DOHH2 (cell line): ENCODE data around the gene MTM1.
A peak's percentile ranks its signal among the peaks of the same experiment; 100 is the strongest.

Experiments used
- H3F3A ChIP-seq: fragments of 200-600 bp; sonication (generic), shearing (Covaris generic); 2 replicates; pipeline ENCODE4 v1.6.0; 2016; ENCODE audit warnings: antibody characterized with exemption, mild to moderate bottlenecking; ENCODE audit not compliant: control insufficient read depth, insufficient read depth
- H3K27ac ChIP-seq: fragments of 200-600 bp; sonication (generic); 2 replicates; pipeline ENCODE4 v1.5.1; 2014; ENCODE audit warnings: low read depth, mild to moderate bottlenecking, low read length, moderate library complexity
- H3K27me3 ChIP-seq: fragments of 200-600 bp; sonication (generic); 2 replicates; pipeline ENCODE4 v1.6.1; 2014; ENCODE audit warnings: mild to moderate bottlenecking, low read length, mixed read lengths; ENCODE audit not compliant: control insufficient read depth
- H3K36me3 ChIP-seq: fragments of 200-600 bp; sonication (generic); 2 replicates; pipeline ENCODE4 v1.6.1; 2014; ENCODE audit warnings: mild to moderate bottlenecking, low read length, moderate library complexity, mixed read lengths; ENCODE audit not compliant: control insufficient read depth
- H3K4me1 ChIP-seq: fragments of 200-600 bp; sonication (generic); 2 replicates; pipeline ENCODE4 v1.6.1; 2014; ENCODE audit warnings: mild to moderate bottlenecking, low read length, mixed read lengths; ENCODE audit not compliant: control insufficient read depth
- H3K4me2 ChIP-seq: fragments of 200-600 bp; sonication (generic); 2 replicates; pipeline ENCODE4 v1.6.0; 2014; ENCODE audit warnings: mild to moderate bottlenecking, low read length, moderate library complexity
- H3K4me3 ChIP-seq: fragments of 200-600 bp; sonication (generic); 2 replicates; pipeline ENCODE4 v1.5.1; 2014; ENCODE audit warnings: mild to moderate bottlenecking, low read length, mixed read lengths
- H3K79me2 ChIP-seq: fragments of 200-600 bp; sonication (generic); 2 replicates; pipeline ENCODE4 v1.6.1; 2014; ENCODE audit warnings: mild to moderate bottlenecking, low read length, mixed read lengths; ENCODE audit not compliant: control insufficient read depth
- H3K9me2 ChIP-seq: fragments of 200-600 bp; sonication (generic); replicated peaks from 2 replicates; pipeline ENCODE4 v1.6.1; 2014; ENCODE audit warnings: mild to moderate bottlenecking, low read length, mixed read lengths; ENCODE audit not compliant: control insufficient read depth
- H3K9me3 ChIP-seq: fragments of 200-600 bp; sonication (generic); 2 replicates; pipeline ENCODE4 v1.6.1; 2014; ENCODE audit warnings: antibody characterized with exemption, low read length, mixed read lengths; ENCODE audit not compliant: control insufficient read depth, insufficient read depth
- H4K20me1 ChIP-seq: fragments of 200-600 bp; sonication (generic); 2 replicates; pipeline ENCODE4 v1.6.0; 2014; ENCODE audit warnings: low read depth, mild to moderate bottlenecking, antibody characterized with exemption, low read length, moderate library complexity; ENCODE audit not compliant: control insufficient read depth, insufficient read depth
- EZH2phosphoT487 ChIP-seq: fragments of 200-600 bp; sonication (generic); IDR thresholded peaks from 2 replicates; pipeline ENCODE4 v1.6.1; 2017; ENCODE audit warnings: borderline replicate concordance, mild to moderate bottlenecking, antibody characterized with exemption, low read length, moderate library complexity, mixed read lengths
- TF ChIP-seq, protein P1 (sequence below): fragments of 200-600 bp; sonication (generic); IDR thresholded peaks from one replicate; pipeline ENCODE4 v1.5.1; 2014; ENCODE audit warnings: antibody characterized with exemption, mild to moderate bottlenecking, low read depth, low read length; ENCODE audit not compliant: poor library complexity, severe bottlenecking

MTM1 gene

DNA sequence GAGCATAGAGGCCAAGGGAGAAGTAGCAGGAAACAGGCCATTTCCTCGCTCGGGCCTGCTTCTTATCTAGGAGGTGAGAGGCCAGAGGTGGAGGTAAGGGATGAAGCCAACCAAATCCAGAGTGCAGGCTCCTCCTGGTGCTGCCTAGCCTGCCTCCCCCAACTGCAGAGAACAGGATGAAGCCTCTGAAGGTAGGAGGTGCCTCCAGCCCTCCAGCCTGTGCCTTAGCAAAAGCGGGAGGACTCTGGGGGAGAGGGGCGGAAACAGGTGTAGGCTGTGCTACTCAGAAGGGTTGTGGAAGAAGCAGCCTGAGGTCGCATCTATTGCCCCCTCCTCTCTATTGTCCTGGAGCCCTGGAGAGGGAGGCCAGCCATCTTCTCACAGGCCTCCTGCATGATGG is 2.9 kb upstream of the MTM1 start:
- no peaks in the 10 kb centered on the region for H3K9me3 ChIP-seq
- H3K36me3 ChIP-seq, result no peaks in the 10 kb centered on the region
- peaks cover 16% of the 10 kb centered on the region for H3K4me1 ChIP-seq
- no peaks in the 10 kb centered on the region for H3F3A ChIP-seq
- H3K79me2 ChIP-seq, result peaks cover 17% of the 10 kb centered on the region
- no peaks in the 10 kb centered on the region for H3K9me2 ChIP-seq
- TF ChIP-seq EZH2phosphoT487, result no peak
- TF ChIP-seq, protein P1, sequence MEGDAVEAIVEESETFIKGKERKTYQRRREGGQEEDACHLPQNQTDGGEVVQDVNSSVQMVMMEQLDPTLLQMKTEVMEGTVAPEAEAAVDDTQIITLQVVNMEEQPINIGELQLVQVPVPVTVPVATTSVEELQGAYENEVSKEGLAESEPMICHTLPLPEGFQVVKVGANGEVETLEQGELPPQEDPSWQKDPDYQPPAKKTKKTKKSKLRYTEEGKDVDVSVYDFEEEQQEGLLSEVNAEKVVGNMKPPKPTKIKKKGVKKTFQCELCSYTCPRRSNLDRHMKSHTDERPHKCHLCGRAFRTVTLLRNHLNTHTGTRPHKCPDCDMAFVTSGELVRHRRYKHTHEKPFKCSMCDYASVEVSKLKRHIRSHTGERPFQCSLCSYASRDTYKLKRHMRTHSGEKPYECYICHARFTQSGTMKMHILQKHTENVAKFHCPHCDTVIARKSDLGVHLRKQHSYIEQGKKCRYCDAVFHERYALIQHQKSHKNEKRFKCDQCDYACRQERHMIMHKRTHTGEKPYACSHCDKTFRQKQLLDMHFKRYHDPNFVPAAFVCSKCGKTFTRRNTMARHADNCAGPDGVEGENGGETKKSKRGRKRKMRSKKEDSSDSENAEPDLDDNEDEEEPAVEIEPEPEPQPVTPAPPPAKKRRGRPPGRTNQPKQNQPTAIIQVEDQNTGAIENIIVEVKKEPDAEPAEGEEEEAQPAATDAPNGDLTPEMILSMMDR, result no peak
- no peaks in the 10 kb centered on the region for H4K20me1 ChIP-seq
- H3K27me3 ChIP-seq, result no peaks in the 10 kb centered on the region
- H3K4me2 ChIP-seq, result no peak overlapping the region
- no peak overlapping the region for H3K27ac ChIP-seq
- H3K4me3 ChIP-seq, result no peak overlapping the region

DNA sequence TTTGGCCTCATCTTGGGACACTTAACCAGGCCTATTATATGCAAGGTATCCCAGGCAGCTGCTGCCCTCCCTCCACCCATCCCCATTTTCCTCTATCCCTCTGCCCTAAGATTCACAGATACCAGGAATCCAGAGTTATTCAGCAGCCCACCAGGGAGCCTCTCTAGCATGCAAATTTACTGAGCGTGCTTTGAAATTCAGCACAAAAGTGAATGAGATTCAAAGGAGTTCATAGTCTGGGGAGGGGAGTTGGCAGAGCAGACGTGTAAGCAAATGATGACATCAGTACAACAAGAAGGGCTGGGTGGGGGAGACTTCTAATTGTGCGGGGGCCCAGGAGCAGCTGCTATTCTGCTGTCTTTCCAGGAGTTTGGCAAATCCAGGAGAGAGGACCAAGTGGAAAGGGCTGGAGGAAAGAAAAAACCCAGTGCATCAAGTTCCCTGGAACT is 1.7 kb upstream of the MTM1 start:
- no peak overlapping the region for H3K4me2 ChIP-seq
- H3K9me3 ChIP-seq, result no peaks in the 10 kb centered on the region
- no peaks in the 10 kb centered on the region for H3K9me2 ChIP-seq
- TF ChIP-seq, protein P1, result no peak
- TF ChIP-seq EZH2phosphoT487, result no peak
- no peak overlapping the region for H3K27ac ChIP-seq
- H4K20me1 ChIP-seq, result 0 out of 2 replicates have a peak, but pooled peaks cover 3% of the 10 kb centered on the region
- H3K27me3 ChIP-seq, result no peaks in the 10 kb centered on the region
- no peak overlapping the region for H3K4me3 ChIP-seq
- H3K36me3 ChIP-seq, result no peaks in the 10 kb centered on the region
- H3K4me1 ChIP-seq, result peaks cover 28% of the 10 kb centered on the region
- H3K79me2 ChIP-seq, result peaks cover 29% of the 10 kb centered on the region
- H3F3A ChIP-seq, result no peaks in the 10 kb centered on the region

DNA sequence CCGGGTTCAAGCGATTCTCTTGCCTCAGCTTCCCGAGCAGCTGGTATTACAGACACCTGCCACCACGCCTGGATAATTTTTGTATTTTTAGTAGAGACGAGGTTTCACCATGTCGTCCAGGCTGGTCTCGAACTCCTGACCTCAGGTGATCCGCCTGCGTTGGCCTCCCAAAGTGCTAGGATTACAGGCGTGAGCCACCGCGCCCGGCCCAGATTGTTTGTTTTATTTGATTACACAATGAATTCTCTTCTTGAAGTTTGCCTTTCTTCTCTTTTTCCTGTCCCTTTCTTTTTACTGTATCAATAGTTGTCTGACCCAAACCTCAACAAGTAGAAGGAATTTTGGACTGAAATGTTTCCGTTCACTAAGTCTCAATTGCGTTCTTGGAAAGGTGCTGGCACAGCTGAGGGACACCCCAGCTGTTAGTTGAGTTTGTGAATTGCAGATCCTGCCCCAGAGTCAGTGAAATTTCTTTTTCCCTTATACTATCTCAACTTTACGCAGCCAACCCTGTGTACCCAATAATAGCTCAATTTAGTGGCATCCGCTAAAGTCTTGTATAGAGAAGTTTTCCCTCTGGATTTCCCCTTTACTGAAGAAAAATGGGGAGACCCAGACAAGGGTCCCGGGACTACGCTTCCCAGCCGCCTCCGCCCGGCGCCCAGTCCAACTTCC is 639 bp upstream of the MTM1 start:
- Histone ChIP-seq H4K20me1 (0 out of 2 replicates have a peak, but pooled peaks cover 5% of the 10 kb centered on the region), H3K36me3 (no peaks in the 10 kb centered on the region), H3K4me2 (peak overlapping the region; percentile 74), H3K27me3 (no peaks in the 10 kb centered on the region), H3K9me3 (no peaks in the 10 kb centered on the region), H3K9me2 (no peaks in the 10 kb centered on the region), H3K4me3 (peak overlapping the region; percentile 69), H3F3A (no peaks in the 10 kb centered on the region), H3K4me1 (peaks cover 35% of the 10 kb centered on the region), H3K27ac (no peak overlapping the region), H3K79me2 (peaks cover 39% of the 10 kb centered on the region)
- TF ChIP-seq, protein P1, result no peak
- TF ChIP-seq EZH2phosphoT487, result no peak
